Gastroesophageal sphincter (tissue), 3 donors: Measurements from ENCODE around the gene KRT2.

ENCODE experiments used
- CTCF ChIP-seq, 4 experiments: fragments of 200-600 bp in 2 of 4; fragments of 450-650 bp in 2 of 4; sonication (generic) in 1 of 4; IDR thresholded peaks; one replicate each; pipeline ENCODE4 v1.5.1; 2017 to 2019; ENCODE audit warnings: antibody characterized with exemption in 4 of 4, mild to moderate bottlenecking in 2 of 4, moderate library complexity in 2 of 4
- POLR2A ChIP-seq, 2 donors: fragments of 450-650 bp; IDR thresholded peaks; one replicate each; pipeline ENCODE4 v1.6.1; 2017; ENCODE audit warnings: antibody characterized with exemption in 2 of 2, mild to moderate bottlenecking in 2 of 2, moderate library complexity in 1 of 2
- POLR2AphosphoS5 ChIP-seq: sonication (generic); formaldehyde crosslinking; IDR thresholded peaks from one replicate; pipeline ENCODE4 v1.6.1; 2017; ENCODE audit warnings: antibody characterized with exemption

- no peak for TF ChIP-seq POLR2A (IDR thresholded peaks at IDR 0.05)
- no peak for TF ChIP-seq CTCF (IDR thresholded peaks at IDR 0.05)
- no peak for TF ChIP-seq POLR2AphosphoS5
Observed at GRCh38 chr12:52692254-52692653, 40.2 kb upstream of the KRT2 start.
